Gastrocnemius medialis (tissue), 4 donors: ENCODE results near the gene TYK2.

ENCODE experiments used
- POLR2A ChIP-seq, 2 donors: fragments of 450-650 bp; IDR thresholded peaks; one replicate each; pipeline ENCODE4 v1.6.1; 2017; ENCODE audit warnings: antibody characterized with exemption in 2 of 2, mild to moderate bottlenecking in 2 of 2, moderate library complexity in 2 of 2
- TF ChIP-seq, protein P1 (sequence below), 5 experiments: fragments of 450-650 bp in 3 of 5; fragments of 200-600 bp in 2 of 5; sonication (generic) in 2 of 5; IDR thresholded peaks in 4 of 5; conservative IDR thresholded peaks in 1 of 5; 1 replicate in 4 of 5; 2 replicates in 1 of 5; pipeline ENCODE4 v1.5.1; 2016 to 2019; ENCODE audit warnings: antibody characterized with exemption in 5 of 5, mild to moderate bottlenecking in 3 of 5, moderate library complexity in 3 of 5

DNA sequence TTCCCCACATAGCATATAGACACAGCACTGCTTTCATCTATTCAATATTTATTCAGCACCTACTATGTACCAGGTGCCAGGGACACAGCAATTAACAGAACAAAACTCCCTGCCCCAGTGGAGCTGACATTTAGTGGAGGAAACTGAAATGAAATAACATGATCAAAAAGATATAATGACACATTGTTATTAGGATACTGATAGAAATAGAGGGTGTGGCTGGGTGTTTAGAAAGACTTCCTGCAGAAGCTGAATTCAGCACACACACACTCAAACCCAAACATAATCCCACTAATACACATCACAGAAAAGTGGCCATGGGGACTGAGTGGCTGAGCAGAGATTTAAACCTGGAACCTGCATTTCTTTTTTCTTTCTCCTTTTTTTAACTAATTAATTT is 26.7 kb upstream of the TYK2 start:
- no peak for TF ChIP-seq POLR2A (IDR thresholded peaks at IDR 0.05)
- TF ChIP-seq, protein P1, sequence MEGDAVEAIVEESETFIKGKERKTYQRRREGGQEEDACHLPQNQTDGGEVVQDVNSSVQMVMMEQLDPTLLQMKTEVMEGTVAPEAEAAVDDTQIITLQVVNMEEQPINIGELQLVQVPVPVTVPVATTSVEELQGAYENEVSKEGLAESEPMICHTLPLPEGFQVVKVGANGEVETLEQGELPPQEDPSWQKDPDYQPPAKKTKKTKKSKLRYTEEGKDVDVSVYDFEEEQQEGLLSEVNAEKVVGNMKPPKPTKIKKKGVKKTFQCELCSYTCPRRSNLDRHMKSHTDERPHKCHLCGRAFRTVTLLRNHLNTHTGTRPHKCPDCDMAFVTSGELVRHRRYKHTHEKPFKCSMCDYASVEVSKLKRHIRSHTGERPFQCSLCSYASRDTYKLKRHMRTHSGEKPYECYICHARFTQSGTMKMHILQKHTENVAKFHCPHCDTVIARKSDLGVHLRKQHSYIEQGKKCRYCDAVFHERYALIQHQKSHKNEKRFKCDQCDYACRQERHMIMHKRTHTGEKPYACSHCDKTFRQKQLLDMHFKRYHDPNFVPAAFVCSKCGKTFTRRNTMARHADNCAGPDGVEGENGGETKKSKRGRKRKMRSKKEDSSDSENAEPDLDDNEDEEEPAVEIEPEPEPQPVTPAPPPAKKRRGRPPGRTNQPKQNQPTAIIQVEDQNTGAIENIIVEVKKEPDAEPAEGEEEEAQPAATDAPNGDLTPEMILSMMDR (IDR thresholded peaks at IDR 0.05 in 4 of 5, conservative IDR thresholded peaks at IDR 0.05 in 1 of 5), result no peak
